CD1c-positive myeloid dendritic cell (primary cell): ENCODE measurements around the gene BABAM1.

ENCODE experiments used
- DNase-seq: peaks from one replicate; pipeline ENCODE4 v3.0.0-alpha.2; 2016; ENCODE audit errors: extremely low spot score

BABAM1 gene

GRCh38 chr19:17243211-17243829 is 23.9 kb upstream of the BABAM1 start:
- DNase-seq, result no peak

- no peak for DNase-seq
Measured at GRCh38 chr19:17243830-17244617, 23.2 kb upstream of the BABAM1 start.

DNA sequence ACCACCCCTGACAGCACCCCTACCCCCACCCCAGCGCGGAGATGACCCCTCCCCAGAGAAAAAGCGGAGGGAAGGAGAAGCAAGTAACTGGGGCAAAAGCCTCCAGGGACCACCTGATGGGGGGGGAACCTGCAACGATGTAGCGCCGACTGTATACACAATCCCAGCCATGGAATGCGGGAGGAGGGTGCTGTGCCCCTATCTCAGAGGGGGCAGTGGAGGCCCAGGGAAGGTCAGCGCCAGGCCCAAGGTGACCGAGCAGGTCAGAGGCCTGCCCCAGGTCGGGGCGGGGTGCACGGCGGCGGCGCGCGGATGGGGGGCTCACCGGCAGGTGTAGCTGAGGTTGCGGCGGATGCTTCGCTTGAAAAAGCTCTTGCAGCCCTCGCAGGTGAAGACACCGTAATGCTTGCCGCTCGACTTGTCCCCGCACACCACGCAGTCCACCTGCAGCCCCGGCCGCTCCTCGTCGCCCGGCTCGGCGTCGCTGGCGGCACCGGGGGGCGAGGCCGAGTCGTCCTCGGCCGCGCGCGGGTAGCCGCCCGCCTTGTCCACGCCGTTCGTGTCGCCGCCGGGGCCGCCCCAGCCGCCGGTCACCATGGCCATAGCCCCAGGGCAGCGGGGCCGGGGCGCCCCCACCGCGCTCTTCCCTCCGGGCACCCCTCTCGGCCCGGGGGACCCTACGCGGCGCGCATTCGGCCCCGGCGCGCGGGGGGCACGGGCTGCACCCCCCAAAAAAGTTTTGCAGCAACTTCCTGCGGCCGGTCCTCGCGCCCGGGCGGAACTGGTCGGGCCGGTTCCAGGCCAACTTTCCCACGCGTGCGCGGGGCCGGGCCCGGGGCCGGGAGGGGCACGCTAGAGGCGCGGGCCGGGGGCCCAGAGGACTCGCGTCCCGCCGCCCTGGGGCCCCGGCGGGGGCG is 22.4 kb upstream of the BABAM1 start:
- peak; percentile 32 for DNase-seq

DNA sequence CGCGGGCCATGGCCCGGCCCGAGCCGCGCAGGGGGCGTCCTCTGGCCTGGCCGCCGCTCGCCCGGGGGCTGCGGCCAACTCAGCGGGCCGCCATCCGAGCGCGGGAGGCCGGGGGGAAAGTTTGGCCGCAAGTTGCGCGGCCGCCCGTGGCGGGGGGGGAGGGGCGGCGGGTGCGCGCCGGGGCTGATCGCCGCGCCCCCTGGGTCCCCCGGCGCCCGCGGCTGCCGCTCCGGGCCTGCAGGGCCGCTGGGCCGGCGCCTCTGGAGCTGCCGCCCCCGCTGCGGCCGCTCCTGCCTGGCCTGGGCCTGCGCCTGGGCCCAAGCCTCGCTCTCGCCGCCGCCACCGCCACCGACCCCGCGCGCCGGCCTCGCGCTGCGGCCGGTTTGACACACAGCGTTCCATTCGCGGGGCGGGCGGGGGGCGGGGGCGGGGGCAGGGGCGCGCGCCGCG is 21.7 kb upstream of the BABAM1 start, which contains the start of gene NR2F6:
TSS of gene NR2F6 (minus strand) at position 385 of the 450 bp plus-strand sequence. CDS start 699 bp downstream, outside the sequence.
- DNase-seq, result peak; percentile 81

DNA sequence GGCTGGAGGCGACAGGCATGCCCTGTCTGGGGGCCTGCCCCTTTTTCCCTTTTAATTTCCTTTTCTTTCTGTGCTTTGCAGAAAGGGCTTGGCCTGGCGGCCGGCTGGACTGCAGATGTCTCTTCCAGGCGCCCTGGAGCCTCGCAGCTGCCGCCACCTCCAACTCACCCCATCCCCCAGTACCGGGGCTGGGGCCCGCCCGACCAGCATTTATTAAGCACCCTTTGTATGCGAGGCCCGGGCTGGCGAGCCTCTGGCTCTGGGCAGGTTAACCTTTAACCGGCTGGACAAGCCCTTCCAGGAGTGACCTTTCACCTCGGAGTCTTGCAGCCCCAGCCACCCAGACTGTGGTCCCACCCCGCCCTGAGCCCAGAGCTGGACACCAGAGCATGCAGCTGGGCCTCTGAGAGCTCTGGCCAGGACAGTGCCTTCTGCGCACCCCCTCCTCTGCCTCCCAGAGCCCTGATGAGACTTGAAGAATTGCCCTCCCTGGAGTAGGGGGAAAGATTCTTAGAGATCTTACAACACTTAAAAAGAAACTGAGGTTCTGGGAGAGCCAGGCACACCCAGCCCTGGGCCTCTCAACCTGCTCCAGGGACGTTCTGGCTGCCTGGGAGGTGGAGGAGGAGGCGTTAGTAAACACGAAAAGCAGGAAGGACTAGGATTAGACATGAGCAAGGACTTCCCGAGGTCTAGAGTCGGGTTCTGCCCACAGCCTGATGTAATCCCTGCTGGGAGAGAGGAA is 20.4 kb upstream of the BABAM1 start:
- DNase-seq, result peak; percentile 34

- DNase-seq, result no peak
Measured at GRCh38 chr19:17248011-17248776, 19.0 kb upstream of the BABAM1 start.

DNA sequence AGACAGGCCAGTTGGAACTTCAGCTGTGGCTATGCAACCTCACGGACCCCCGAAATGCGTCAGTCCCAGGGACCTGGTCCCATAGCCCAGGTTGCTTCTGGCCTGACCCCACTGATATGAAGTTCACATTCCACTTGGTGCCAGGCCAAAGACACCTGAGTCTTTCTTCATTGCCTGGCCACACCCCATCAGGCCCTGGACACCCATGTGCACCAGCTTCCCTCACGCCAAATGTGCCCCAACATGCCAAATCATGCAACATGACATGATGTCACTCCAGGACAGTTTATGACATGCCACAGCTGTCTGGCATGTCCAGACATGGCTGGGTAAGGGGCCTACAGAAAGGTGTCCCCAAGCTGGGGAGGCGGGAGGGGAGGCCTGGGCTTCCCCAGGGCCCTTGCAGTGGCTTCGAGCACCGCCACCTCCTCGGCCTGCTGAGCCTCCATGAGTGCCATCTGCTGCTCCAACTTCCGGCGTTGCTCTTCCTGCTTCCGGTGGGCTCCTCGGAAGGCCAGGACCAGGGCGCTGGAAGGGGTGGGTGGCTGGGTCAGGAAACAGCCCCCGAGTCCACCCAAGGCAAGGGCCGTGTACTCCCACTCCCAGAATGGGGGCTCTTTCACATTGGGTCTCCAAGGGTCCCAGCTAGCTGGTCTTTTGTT is 17.2 kb upstream of the BABAM1 start:
- DNase-seq, result no peak

GRCh38 chr19:17254636-17255035 is 12.6 kb upstream of the BABAM1 start:
- no peak for DNase-seq

- no peak for DNase-seq
Measured at GRCh38 chr19:17255150-17255621, 12.1 kb upstream of the BABAM1 start.

DNA sequence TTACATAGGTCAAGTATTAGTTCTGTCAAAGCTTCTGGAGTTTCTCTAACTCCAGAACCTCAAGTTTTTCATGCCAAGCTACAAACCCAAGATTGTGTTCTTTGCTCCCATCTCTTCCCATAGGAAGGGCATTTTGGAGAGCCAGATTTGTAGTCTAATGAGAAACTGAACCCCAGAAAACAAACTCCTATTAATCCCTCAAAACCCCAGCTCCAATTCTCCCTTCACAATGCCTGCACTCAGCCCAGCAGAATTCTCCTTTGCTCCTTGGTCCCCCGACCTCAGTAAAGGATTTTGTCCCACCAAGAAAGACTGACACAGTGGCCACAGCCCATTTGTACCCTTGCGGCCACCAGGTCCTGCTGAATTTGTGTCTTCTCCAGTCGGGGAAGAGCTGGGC is 11.1 kb upstream of the BABAM1 start:
- DNase-seq, result no peak

DNA sequence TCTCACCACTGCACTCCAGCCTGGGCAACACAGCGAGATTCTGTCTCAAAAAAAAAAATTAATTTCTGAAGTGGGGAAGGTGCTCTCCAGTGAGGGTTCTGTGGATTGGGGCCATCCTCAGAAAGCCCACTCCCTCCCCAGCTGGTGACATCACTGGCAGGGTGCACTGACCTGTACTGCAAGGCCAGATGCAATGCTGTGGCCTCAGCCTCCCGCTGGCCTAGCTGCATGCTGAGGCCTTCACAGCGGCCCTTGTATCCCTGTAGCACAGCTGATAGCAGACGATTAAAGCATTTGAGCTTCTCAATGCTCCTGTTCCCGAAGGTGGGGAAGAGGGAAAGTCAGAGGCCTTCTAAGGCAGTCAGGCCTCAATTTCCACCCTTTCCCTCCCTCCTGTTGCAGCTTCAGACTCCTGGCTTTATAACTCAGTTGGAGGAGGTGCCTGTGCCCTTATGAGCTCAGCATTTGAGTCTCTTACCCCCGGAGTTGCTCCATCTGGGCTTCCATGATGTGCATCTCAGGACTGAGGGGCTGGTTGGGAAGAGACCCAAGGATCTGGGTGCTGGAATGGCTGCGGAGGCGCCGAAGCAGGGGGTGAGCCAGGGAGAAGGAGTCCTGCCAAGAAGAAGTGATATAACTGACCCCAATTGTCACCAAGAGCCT is 8.0 kb upstream of the BABAM1 start:
- DNase-seq, result no peak

GRCh38 chr19:17259934-17260333 is 7.3 kb upstream of the BABAM1 start:
- no peak for DNase-seq

DNA sequence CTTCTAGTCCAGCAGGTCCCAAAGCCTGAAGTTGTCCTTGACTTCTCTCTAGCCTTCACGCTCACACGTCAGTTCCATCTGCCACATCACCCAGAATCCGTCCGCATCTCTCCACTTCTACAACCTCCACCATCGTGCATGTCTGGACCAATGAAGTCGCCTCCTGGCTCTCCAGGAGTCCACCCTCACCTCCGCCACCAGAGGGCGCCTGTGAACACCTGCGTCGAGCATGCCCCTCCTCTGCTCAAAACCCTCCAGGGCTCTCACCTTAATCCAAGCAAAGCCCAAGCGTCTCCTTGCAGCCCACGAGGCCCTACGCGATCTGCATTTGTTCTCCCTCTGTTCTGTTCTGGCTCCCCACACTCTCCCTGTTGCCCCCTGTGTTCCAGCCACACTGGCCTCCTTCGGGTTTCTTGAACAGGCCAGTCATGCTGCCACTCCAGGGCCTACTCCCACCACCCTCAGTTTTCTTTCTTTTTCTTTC is 6.4 kb upstream of the BABAM1 start:
- peak; percentile 91 for DNase-seq

DNA sequence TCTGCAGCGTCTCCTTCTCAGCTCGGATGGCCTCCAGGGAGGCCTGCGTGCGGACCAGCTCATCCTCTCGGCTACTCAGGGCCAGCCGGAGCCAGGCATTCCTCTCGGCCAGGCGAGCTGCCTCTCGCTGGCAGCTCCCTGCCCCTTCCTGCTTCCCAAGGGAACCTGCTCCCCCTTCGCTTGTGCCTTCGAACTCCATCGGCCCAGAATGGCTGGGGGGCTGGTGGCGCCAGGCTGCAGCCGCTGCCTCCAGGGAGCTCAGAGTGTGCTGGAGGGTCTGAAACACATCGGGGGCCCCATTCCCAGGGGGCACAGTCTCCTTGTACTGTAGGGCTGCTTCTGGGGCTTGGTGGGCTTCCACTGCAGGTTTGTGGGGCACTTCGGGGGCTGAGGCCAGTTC is 4.7 kb upstream of the BABAM1 start:
- DNase-seq, result no peak

- DNase-seq, result no peak
Measured at GRCh38 chr19:17263712-17264640, 3.3 kb upstream of the BABAM1 start.

DNA sequence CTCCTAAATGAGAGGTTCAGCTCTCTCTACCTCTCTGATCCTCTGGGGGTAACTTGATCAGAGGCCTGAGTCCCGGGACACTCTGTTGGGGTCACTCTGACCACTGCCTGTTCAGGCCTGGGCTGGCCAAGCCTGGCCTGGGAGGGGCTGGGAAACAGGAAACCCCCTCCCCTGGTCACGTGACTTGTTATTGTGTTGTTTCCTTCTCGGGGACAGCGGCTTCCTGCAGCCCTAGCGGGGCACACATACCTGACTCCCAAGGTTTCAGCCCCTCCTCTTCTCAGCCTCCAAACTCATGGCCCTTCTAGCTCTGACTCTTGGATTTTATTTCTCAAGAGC is 2.6 kb upstream of the BABAM1 start, which contains the start of gene USHBP1:
TSS of gene USHBP1 (minus strand) at position 105 of the 339 bp plus-strand sequence. CDS start 446 bp downstream, outside the sequence.
- DNase-seq, result no peak

- DNase-seq, result no peak
Measured at GRCh38 chr19:17266026-17266425, 1.2 kb upstream of the BABAM1 start.

DNA sequence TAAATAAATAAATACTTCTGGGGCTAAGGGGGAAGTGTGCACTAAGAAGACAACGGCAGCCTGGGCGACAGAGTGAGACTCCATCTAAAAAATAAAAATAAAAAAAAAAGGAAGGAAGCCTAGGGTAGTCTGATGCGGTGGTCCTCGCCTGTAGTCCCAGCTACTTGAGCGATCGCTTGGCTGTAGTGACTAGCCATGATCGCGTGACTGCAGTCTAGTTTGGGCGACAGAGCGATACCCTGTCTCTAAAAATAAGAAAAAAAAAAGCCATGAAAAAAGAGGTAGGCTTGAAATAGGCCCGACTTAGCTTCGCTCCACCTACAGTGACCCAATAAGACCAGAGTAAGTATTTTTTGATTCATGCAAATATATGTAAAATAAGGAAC is 661 bp upstream of the BABAM1 start:
- DNase-seq, result no peak
